Astrocyte of the spinal cord (primary cell): ENCODE results near the gene PPP1R8.

Experiments
- DNase-seq: peaks from one replicate; pipeline ENCODE4 v3.0.0; 2011; ENCODE audit warnings: low read depth, low spot score
- H3K4me3 ChIP-seq: 2 replicates; pipeline ENCODE4 v1.5.1; 2011; ENCODE audit warnings: low read depth, mild to moderate bottlenecking, low read length, moderate library complexity
- in situ Hi-C: cut with HindIII; loops from 2 replicates; pipeline ENCODE4 v1.10.0; 2017; ENCODE audit warnings: low sequenced_read_pairs
- TF ChIP-seq, protein P1 (sequence below): IDR thresholded peaks from 2 replicates; pipeline ENCODE4 v1.5.1; 2012; ENCODE audit warnings: low read depth, mild to moderate bottlenecking, low read length, inconsistent platforms

PPP1R8 gene

DNA sequence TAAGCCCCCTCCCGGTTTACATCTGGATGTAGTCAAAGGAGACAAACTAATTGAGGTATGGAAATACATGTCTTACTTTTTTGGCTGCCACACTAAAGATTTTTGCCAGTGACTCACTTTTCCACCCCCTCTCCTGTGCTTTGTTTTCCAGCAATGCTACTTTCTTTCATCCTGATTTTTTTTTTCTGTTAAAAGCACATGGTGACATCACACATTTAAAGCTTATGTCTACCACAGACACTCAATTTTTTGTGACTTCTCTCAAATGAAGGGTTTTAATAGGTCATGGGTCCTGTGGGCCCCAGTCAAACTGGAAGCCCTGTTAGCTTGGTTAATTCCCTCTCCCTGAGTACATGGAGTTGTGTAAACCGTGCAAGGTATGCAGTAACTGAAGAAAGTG lies 2.2 kb downstream of the PPP1R8 start:
- no peak overlapping the region for H3K4me3 ChIP-seq
- DNase-seq: peak; percentile 54
- TF ChIP-seq, protein P1, sequence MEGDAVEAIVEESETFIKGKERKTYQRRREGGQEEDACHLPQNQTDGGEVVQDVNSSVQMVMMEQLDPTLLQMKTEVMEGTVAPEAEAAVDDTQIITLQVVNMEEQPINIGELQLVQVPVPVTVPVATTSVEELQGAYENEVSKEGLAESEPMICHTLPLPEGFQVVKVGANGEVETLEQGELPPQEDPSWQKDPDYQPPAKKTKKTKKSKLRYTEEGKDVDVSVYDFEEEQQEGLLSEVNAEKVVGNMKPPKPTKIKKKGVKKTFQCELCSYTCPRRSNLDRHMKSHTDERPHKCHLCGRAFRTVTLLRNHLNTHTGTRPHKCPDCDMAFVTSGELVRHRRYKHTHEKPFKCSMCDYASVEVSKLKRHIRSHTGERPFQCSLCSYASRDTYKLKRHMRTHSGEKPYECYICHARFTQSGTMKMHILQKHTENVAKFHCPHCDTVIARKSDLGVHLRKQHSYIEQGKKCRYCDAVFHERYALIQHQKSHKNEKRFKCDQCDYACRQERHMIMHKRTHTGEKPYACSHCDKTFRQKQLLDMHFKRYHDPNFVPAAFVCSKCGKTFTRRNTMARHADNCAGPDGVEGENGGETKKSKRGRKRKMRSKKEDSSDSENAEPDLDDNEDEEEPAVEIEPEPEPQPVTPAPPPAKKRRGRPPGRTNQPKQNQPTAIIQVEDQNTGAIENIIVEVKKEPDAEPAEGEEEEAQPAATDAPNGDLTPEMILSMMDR: no peak
- in situ Hi-C loops: no loop called here

DNA sequence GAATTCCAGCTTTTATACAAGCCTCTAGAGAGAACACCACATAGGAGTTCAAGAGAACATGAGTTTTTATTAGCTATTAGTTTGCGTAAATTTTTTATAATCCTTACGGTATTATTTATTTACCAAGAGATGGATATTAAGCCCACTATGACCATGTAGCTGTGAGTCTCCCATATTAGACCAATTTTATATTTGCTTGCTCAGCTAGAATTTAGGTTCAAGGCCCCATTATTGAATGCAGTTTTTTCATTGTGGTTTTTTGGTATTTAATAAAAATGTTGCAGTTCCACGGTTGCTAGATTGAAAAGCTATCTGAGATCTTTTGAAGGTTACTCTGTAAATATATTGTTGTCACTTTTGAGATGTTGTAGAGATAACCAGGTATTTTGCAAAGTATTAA lies 2.9 kb downstream of the PPP1R8 start:
- DNase-seq: no peak
- H3K4me3 ChIP-seq: no peak overlapping the region
- in situ Hi-C loops: no loop called here
- TF ChIP-seq, protein P1: no peak

DNA sequence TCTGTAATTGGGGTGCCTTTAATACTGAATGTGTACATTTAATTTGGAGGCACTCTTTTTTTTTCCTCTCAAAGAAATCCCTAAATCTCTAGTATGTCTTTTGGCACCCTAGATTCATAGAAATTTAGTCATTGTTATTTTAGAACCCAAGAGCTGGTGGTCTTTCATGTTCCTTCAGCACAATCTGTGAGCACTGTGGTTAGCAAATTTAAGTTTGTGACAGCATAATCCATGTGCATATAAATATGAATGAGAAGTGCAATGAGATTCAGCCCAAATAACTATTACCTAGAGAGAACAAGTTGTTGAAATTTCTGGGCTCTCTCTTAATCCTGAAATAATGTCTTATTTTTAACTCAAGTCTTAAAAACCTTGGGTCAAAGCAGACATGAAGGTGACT lies 4.5 kb downstream of the PPP1R8 start:
- TF ChIP-seq, protein P1: no peak

DNA sequence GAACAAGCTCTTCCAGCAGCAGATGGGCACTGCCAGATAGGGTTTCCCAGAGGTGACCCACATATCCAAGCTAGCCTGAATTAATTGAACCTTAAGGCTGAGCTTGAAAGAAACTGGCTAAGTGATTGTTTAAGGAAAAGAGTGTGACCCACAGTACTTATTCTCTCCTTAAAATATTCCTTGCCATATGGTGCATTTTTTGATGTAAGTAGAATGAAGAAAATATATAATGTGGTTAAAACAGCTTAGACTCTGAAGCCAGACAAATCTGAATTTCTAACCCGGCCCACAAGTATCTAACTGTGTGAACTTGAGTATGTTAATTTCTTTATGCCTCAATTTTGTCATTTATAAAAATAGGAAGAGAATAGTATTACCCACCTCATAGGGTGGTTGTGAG lies 4.9 kb downstream of the PPP1R8 start:
- TF ChIP-seq, protein P1: no peak
- in situ Hi-C loops: no loop called here

More for the DNA sequence above, 4.5 kb downstream of the PPP1R8 start:
- H3K4me3 ChIP-seq: no peak overlapping the region
- in situ Hi-C loops: no loop called here
- no peak for DNase-seq

DNA sequence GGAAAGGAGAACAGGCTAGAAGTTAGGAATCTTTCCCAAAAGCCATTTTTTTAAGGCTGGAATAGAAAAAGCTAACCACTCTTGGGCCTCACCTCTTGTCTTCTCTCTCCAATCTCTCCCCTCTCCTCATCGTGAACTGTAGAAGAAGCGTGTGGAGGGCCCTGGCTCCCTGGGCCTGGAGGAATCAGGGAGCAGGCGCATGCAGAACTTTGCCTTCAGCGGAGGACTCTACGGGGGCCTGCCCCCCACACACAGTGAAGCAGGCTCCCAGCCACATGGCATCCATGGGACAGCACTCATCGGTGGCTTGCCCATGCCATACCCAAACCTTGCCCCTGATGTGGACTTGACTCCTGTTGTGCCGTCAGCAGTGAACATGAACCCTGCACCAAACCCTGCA lies 19.4 kb downstream of the PPP1R8 start:
- TF ChIP-seq, protein P1: no peak
- H3K4me3 ChIP-seq: no peak overlapping the region
- in situ Hi-C loops: no loop called here
- no peak for DNase-seq

More for the DNA sequence above, 4.9 kb downstream of the PPP1R8 start:
- no peak overlapping the region for H3K4me3 ChIP-seq
- DNase-seq: no peak

DNA sequence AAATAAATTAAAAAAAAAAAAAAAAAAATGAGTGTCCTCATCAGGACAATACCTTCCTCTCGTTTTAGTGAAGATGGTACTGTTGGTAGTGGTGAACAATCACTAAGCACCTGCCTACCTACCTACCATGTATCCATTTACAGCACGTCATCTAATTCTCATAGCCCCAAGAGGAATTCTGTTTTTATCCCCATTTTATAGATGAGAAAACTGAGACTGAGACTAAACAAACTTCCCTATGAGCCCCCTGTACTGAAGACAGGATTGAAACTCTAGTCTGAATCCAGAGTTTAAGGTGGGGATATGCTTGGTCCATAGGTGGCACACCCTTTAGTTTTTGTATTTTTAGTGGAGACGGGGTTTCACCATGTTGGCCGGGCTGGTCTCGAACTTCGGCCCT lies 24.5 kb downstream of the PPP1R8 start:
- TF ChIP-seq, protein P1: no peak
- no peak overlapping the region for H3K4me3 ChIP-seq
- DNase-seq: no peak
- in situ Hi-C loops: no loop called here
